ENCODE data around the gene TAAR8.

GRCh38 chr6:132566404-132566803 lies 13.9 kb downstream of the TAAR8 start:
- TF ChIP-seq CTCF (tag by site-specific recombination; IDR thresholded peaks at IDR 0.05) (no peak), INSM2 (tag by site-specific recombination; IDR thresholded peaks at IDR 0.05) (no peak), ZNF449 (tag by site-specific recombination; IDR thresholded peaks at IDR 0.05) (no peak), GLI2 (tag by site-specific recombination; IDR thresholded peaks at IDR 0.05; ENCODE audit: borderline replicate concordance, low read depth) (no peak), KLF8 (tag by site-specific recombination; IDR thresholded peaks at IDR 0.05) (no peak), ZNF274 (IDR thresholded peaks at IDR 0.05; ENCODE audit: low read length) (no peak), ZNF274 (tag by site-specific recombination; IDR thresholded peaks at IDR 0.05; ENCODE audit: borderline replicate concordance) (no peak), REST (tag by site-specific recombination; IDR thresholded peaks at IDR 0.05) (no peak), MYNN (tag by site-specific recombination; IDR thresholded peaks at IDR 0.05; ENCODE audit: borderline replicate concordance) (no peak), ZNF423 (tag by site-specific recombination; IDR thresholded peaks at IDR 0.05) (no peak), ZNF133 (tag by site-specific recombination; IDR thresholded peaks at IDR 0.05) (no peak)

Data from HEK293 (cell line).